GM23338 (cell line): ENCODE data around the gene BRAP. TPM values are rescaled to one million over a fixed set of nuclear protein-coding genes. Genes with fewer than 3 reads are reported as not detected.

Source experiments
- ATAC-seq: fragments of 200-7000 bp; cut with Tn5 transposase; 3 replicates; pipeline ENCODE4 v1.9.1; 2020
- DNase-seq: peaks from one replicate; pipeline ENCODE4 v3.0.0-alpha.2; 2015; ENCODE audit warnings: low spot score
- H2AFZ ChIP-seq: fragments of 200-600 bp; sonication (generic); 2 replicates; pipeline ENCODE4 v1.8.0; 2016; ENCODE audit warnings: antibody characterized with exemption, mild to moderate bottlenecking, moderate library complexity
- H3F3A ChIP-seq: fragments of 200-600 bp; sonication (generic); replicated peaks from 2 replicates; pipeline ENCODE4 v1.8.0; 2017; ENCODE audit warnings: antibody characterized with exemption, mixed run types, low read depth
- H3K27ac ChIP-seq: fragments of 200-600 bp; sonication (generic); 2 replicates; pipeline ENCODE4 v1.6.1; 2016; ENCODE audit warnings: low read depth
- H3K27me3 ChIP-seq: fragments of 200-600 bp; sonication (generic); 2 replicates; pipeline ENCODE4 v1.8.0; 2016; ENCODE audit warnings: mild to moderate bottlenecking, mixed run types, moderate library complexity; ENCODE audit not compliant: insufficient read depth
- H3K36me3 ChIP-seq: fragments of 200-600 bp; sonication (generic); 2 replicates; pipeline ENCODE4 v1.8.0; 2016; ENCODE audit warnings: mild to moderate bottlenecking; ENCODE audit not compliant: insufficient read depth
- H3K4me1 ChIP-seq: fragments of 200-600 bp; sonication (generic); 2 replicates; pipeline ENCODE4 v1.8.0; 2016; ENCODE audit warnings: mild to moderate bottlenecking, moderate library complexity; ENCODE audit not compliant: insufficient read depth
- H3K4me2 ChIP-seq: fragments of 200-600 bp; sonication (generic); 2 replicates; pipeline ENCODE4 v1.7.1; 2017; ENCODE audit warnings: mixed run types
- H3K4me3 ChIP-seq: fragments of 200-600 bp; sonication (generic); 2 replicates; pipeline ENCODE4 v1.6.1; 2016; ENCODE audit warnings: mixed run types
- H3K79me2 ChIP-seq: fragments of 200-600 bp; sonication (generic); replicated peaks from 2 replicates; pipeline ENCODE4 v1.8.0; 2017; ENCODE audit warnings: mild to moderate bottlenecking; ENCODE audit not compliant: insufficient read depth
- H3K9me2 ChIP-seq: fragments of 200-600 bp; sonication (generic); 2 replicates; pipeline ENCODE4 v1.8.0; 2017; ENCODE audit not compliant: insufficient read depth
- H4K20me1 ChIP-seq: fragments of 200-600 bp; sonication (generic); replicated peaks from 2 replicates; pipeline ENCODE4 v1.8.0; 2017; ENCODE audit warnings: mild to moderate bottlenecking; ENCODE audit not compliant: insufficient read depth
- H3K27ac Mint-ChIP-seq: 2 replicates; pipeline ENCODE4 v1.8.0; 2020; ENCODE audit warnings: inconsistent platforms, mild to moderate bottlenecking, moderate library complexity, mixed read lengths
- H3K27me3 Mint-ChIP-seq: 3 replicates; pipeline ENCODE4 v1.8.0; 2022; ENCODE audit warnings: low read depth, mild to moderate bottlenecking, moderate library complexity, mixed read lengths, inconsistent platforms; ENCODE audit not compliant: insufficient read depth, poor library complexity
- H3K36me3 Mint-ChIP-seq: 3 replicates; pipeline ENCODE4 v1.8.0; 2021; ENCODE audit warnings: low read depth, mild to moderate bottlenecking, inconsistent platforms, moderate library complexity, mixed read lengths
- H3K4me1 Mint-ChIP-seq: 3 replicates; pipeline ENCODE4 v1.8.0; 2020; ENCODE audit warnings: mild to moderate bottlenecking, inconsistent platforms, mixed read lengths
- H3K4me3 Mint-ChIP-seq: 3 replicates; pipeline ENCODE4 v1.8.0; 2021; ENCODE audit warnings: moderate library complexity, mild to moderate bottlenecking, inconsistent platforms, mixed read lengths
- H3K9me3 Mint-ChIP-seq: 3 replicates; pipeline ENCODE4 v1.8.0; 2020; ENCODE audit warnings: moderate library complexity, mild to moderate bottlenecking, inconsistent platforms, mixed read lengths
- EZH2 ChIP-seq: fragments of 200-600 bp; sonication (generic); IDR thresholded peaks from one replicate; pipeline ENCODE4 v1.8.0; 2017; ENCODE audit warnings: antibody characterized with exemption, mild to moderate bottlenecking, low read depth; ENCODE audit not compliant: unreplicated experiment
- EZH2phosphoT487 ChIP-seq: fragments of 200-600 bp; sonication (generic); IDR thresholded peaks from one replicate; pipeline ENCODE4 v1.8.1; 2018; ENCODE audit warnings: antibody characterized with exemption; ENCODE audit not compliant: unreplicated experiment
- NANOG ChIP-seq: IDR thresholded peaks from 2 replicates; pipeline ENCODE4 v1.6.1; 2016; ENCODE audit warnings: antibody characterized with exemption, borderline replicate concordance
- POLR2AphosphoS5 ChIP-seq: IDR thresholded peaks from 2 replicates; pipeline ENCODE4 v1.6.1; 2016; ENCODE audit warnings: antibody characterized with exemption, low read depth
- STAT1 ChIP-seq: IDR thresholded peaks from one replicate; pipeline ENCODE4 v1.6.1; 2016; ENCODE audit warnings: antibody characterized with exemption; ENCODE audit not compliant: unreplicated experiment
- ZNF114 ChIP-seq: fragments of 250-450 bp; sonication (Bioruptor Pico); IDR thresholded peaks from 2 replicates; pipeline ENCODE4 v1.5.0; 2020; ENCODE audit warnings: mild to moderate bottlenecking, moderate library complexity
- ZNF331 ChIP-seq: fragments of 250-450 bp; sonication (Bioruptor Pico); IDR thresholded peaks from 2 replicates; pipeline ENCODE4 v1.5.0; 2020; ENCODE audit warnings: low read depth, mild to moderate bottlenecking, moderate library complexity
- polyA plus RNA-seq: library from polyadenylated mRNA; unstranded; fragments of >200 nt; fragmentation: Nextera tagmentation; extraction: Ambion mirVana; gene quantifications from 2 replicates; pipeline ENCODE4 v1.2.1, GENCODE V29; 2016
- total RNA-seq: library from RNA; depleted of rRNA; stranded (reverse); fragments of >200 nt; shearing (Covaris generic); gene quantifications from 2 replicates; pipeline ENCODE4 v1.2.3, GENCODE V29; 2014
- TF ChIP-seq, protein P1 (sequence below): IDR thresholded peaks from one replicate; pipeline ENCODE4 v1.6.1; 2018; ENCODE audit warnings: antibody characterized with exemption; ENCODE audit not compliant: unreplicated experiment
- TF ChIP-seq, protein P2 (sequence below), 2 experiments: fragments of 200-600 bp in 1 of 2; sonication (generic) in 1 of 2; conservative IDR thresholded peaks; 2 replicates each; pipeline versions ENCODE4 v1.5.1 to v1.6.1; 2016 to 2017; ENCODE audit warnings: antibody characterized with exemption in 2 of 2, low read depth in 2 of 2, mild to moderate bottlenecking in 2 of 2, moderate library complexity in 1 of 2

Gene BRAP
- total and polyA plus RNA-seq, 2 experiments from 2014 or later: 14.9 to 19.4 TPM

DNA sequence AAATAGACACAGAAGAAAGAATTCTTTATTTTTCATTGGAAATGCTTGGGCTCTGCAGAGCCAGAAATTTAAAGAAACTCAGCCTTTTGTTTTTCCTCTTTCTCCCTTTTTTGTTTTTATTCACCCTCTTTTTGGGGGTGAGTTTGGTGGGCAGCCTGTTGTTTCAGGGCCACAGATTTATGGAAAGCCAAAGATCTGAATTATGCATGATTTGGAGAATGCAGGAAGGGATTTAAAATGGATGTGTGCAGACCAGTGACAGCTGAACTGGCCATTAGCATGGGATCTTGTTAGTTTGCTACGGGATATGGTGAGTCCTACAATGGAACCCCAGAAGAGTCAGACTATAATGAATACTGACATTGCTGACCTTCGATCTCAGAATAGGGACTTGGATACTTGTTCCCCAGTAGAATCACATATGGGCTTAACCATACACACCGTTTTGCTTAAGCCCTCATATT is 79.0 kb downstream of the BRAP start:
- H3K36me3 ChIP-seq: no peaks in the 10 kb centered on the region
- H3K27ac ChIP-seq: no peak overlapping the region
- no peaks in the 10 kb centered on the region for H3K9me2 ChIP-seq
- peaks cover 2% of the 10 kb centered on the region; the same call in 1 of the 3 replicates for H3K4me1 Mint-ChIP-seq
- H4K20me1 ChIP-seq: no peaks in the 10 kb centered on the region
- H3K9me3 Mint-ChIP-seq: 0 out of 3 replicates have a peak, but pooled peaks cover 3% of the 10 kb centered on the region
- peaks cover 5% of the 10 kb centered on the region; the same call in 1 of the 3 replicates for H3K36me3 Mint-ChIP-seq
- no peaks in the 10 kb centered on the region for H3F3A ChIP-seq
- ATAC-seq (no peak), DNase-seq (no peak)
- H3K4me3 ChIP-seq: no peak overlapping the region
- no peak overlapping the region for H3K4me3 Mint-ChIP-seq
- no peak overlapping the region for H2AFZ ChIP-seq
- no peaks in the 10 kb centered on the region for H3K27me3 ChIP-seq
- H3K4me1 ChIP-seq: no peaks in the 10 kb centered on the region
- H3K79me2 ChIP-seq: no peaks in the 10 kb centered on the region
- H3K27me3 Mint-ChIP-seq: peaks cover 3% of the 10 kb centered on the region
- no peak overlapping the region for H3K4me2 ChIP-seq
- TF ChIP-seq ZNF114 (CRISPR knock-in tag) (no peak), EZH2phosphoT487 (no peak), POLR2AphosphoS5 (no peak), STAT1 (no peak), EZH2 (no peak)
- TF ChIP-seq, protein P1, sequence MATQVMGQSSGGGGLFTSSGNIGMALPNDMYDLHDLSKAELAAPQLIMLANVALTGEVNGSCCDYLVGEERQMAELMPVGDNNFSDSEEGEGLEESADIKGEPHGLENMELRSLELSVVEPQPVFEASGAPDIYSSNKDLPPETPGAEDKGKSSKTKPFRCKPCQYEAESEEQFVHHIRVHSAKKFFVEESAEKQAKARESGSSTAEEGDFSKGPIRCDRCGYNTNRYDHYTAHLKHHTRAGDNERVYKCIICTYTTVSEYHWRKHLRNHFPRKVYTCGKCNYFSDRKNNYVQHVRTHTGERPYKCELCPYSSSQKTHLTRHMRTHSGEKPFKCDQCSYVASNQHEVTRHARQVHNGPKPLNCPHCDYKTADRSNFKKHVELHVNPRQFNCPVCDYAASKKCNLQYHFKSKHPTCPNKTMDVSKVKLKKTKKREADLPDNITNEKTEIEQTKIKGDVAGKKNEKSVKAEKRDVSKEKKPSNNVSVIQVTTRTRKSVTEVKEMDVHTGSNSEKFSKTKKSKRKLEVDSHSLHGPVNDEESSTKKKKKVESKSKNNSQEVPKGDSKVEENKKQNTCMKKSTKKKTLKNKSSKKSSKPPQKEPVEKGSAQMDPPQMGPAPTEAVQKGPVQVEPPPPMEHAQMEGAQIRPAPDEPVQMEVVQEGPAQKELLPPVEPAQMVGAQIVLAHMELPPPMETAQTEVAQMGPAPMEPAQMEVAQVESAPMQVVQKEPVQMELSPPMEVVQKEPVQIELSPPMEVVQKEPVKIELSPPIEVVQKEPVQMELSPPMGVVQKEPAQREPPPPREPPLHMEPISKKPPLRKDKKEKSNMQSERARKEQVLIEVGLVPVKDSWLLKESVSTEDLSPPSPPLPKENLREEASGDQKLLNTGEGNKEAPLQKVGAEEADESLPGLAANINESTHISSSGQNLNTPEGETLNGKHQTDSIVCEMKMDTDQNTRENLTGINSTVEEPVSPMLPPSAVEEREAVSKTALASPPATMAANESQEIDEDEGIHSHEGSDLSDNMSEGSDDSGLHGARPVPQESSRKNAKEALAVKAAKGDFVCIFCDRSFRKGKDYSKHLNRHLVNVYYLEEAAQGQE: no peak
- TF ChIP-seq, protein P2, sequence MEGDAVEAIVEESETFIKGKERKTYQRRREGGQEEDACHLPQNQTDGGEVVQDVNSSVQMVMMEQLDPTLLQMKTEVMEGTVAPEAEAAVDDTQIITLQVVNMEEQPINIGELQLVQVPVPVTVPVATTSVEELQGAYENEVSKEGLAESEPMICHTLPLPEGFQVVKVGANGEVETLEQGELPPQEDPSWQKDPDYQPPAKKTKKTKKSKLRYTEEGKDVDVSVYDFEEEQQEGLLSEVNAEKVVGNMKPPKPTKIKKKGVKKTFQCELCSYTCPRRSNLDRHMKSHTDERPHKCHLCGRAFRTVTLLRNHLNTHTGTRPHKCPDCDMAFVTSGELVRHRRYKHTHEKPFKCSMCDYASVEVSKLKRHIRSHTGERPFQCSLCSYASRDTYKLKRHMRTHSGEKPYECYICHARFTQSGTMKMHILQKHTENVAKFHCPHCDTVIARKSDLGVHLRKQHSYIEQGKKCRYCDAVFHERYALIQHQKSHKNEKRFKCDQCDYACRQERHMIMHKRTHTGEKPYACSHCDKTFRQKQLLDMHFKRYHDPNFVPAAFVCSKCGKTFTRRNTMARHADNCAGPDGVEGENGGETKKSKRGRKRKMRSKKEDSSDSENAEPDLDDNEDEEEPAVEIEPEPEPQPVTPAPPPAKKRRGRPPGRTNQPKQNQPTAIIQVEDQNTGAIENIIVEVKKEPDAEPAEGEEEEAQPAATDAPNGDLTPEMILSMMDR (conservative IDR thresholded peaks at IDR 0.05; ENCODE audit: low read depth in 2 of 2): no peak
- no peak overlapping the region for H3K27ac Mint-ChIP-seq

DNA sequence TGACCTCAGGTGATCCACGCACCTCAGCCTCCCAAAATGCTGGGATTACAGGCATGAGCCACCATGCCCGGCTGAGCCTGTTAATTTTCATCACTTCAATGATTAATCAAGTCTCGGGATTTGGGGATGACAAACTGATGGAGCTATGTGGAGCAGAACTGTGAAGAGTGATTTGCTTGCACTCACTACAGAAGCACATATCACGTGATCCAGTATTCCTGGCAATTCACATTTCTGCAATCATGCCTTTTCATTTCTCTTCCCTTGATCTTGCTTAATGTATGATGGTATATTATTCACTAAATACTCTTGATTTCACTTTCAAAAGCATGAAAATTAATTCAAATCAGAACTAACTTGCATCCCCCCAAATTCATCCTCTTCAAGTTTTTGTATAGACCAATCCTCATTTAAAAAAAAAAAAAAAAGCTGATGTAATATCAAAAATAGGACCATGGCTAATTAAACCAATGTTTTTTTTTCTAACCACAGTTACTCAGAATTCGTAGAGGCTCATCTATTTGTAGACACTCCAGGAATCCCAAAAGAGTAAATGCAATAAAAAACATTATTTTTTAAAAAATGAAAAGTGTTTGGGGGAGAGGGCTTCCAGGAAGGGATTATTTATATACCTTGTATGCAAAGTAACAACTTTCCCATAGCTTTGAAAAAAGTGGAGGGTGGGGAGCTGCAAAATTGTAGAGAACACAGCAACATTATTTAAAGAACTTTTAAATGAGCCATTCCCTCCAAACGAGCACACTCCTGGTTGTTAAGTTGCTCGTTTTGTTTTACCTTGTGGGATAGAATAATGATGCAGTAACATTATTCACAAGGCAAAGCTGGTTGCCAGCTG is 79.6 kb downstream of the BRAP start:
- H3K4me2 ChIP-seq: no peak overlapping the region
- H3K4me3 Mint-ChIP-seq: no peak overlapping the region
- no peaks in the 10 kb centered on the region for H3K9me2 ChIP-seq
- H4K20me1 ChIP-seq: no peaks in the 10 kb centered on the region
- 0 out of 3 replicates have a peak, but pooled peaks cover 3% of the 10 kb centered on the region for H3K9me3 Mint-ChIP-seq
- H3K4me3 ChIP-seq: no peak overlapping the region
- no peaks in the 10 kb centered on the region for H3K4me1 ChIP-seq
- H3K4me1 Mint-ChIP-seq: peaks cover 2% of the 10 kb centered on the region; the same call in 1 of the 3 replicates
- H3K27ac ChIP-seq: no peak overlapping the region
- no peaks in the 10 kb centered on the region for H3K79me2 ChIP-seq
- no peaks in the 10 kb centered on the region for H3K27me3 ChIP-seq
- ATAC-seq: no peak
- H3K36me3 Mint-ChIP-seq: peaks cover 5% of the 10 kb centered on the region; the same call in 1 of the 3 replicates
- no peak for DNase-seq
- no peak overlapping the region for H2AFZ ChIP-seq
- H3K27me3 Mint-ChIP-seq: peaks cover 3% of the 10 kb centered on the region
- H3K27ac Mint-ChIP-seq: no peak overlapping the region
- H3K36me3 ChIP-seq: no peaks in the 10 kb centered on the region
- no peaks in the 10 kb centered on the region for H3F3A ChIP-seq
- no peak for TF ChIP-seq ZNF331
- TF ChIP-seq NANOG: no peak
- TF ChIP-seq STAT1: no peak
